ENCODE measurements around the gene GCLM.
"Not testable (repeated sequence)": the region's sequence is repeated elsewhere in the genome, so short reads cannot be mapped to it uniquely, and the experiment has no call there.

The GCLM gene, protein sequence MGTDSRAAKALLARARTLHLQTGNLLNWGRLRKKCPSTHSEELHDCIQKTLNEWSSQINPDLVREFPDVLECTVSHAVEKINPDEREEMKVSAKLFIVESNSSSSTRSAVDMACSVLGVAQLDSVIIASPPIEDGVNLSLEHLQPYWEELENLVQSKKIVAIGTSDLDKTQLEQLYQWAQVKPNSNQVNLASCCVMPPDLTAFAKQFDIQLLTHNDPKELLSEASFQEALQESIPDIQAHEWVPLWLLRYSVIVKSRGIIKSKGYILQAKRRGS

DNA sequence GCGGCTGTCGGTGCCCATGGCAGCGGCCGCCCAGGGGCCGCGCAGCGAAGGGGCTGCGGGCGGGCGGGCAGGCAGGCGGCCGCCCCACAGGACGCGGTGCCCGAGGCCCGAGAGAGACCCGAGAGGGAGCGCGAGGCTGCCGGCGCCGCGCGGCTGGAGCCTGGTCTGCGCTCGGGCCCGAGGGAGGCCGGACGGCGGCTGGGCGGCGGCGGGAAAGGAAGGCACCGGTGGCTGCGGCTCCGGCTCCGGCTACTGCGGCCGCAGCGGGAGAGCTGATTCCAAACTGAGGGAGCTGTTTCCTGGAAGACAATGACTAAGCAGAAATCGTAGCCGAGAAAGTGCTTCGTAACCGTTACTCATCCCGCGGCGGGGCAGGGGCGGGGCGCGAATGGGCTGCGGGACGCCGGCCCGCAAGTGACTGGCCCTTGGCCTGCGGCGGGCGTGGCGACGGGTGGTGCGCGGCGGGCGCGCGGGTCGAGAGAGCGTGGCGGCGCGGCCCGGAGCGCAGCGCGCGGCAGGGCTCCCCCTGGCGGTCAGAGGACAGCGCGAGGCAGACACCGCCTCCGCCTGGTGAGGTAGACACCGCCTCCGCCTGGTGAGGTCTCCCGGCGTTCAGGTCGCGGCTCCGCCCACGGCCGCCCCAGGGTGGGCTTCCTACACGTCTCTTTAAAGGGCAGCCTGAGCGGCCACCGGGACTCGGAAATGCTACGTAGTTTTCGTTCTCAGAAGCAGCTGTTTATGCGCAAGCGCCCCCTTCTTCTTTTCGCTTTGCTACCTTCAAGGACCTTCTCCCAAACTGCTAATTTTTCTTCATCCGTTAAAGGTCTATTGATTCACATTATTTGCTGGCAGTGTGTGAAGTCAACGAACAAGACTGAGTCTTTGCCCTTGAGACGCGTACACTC lies at the start of gene GCLM:
Gene GCLM, minus strand, starts transcription at position 285 of the 905 bp plus-strand sequence. Its CDS starts 267 bp downstream, at position 18.
- peak; percentile 16 to 90 (median 78) for DNase-seq

DNA sequence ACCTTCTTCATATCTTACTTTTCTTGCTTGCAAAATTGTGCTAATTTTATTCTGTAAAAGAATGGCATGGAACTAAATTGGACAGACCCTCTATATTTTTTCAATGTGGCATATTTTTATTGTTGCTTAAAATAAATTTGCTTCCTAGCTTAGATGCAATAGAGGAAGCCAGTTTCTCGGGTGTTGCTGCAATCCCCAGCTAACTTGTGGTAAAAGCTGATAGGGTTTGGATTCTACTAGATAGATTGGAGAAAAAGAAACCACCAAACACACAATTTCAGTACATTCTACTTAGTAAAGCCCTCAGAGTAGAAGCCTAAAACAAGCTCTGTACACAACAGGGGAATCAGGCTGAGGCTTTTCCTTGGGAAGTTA lies 49.5 kb upstream of the GCLM start:
- no peak for DNase-seq

GRCh38 chr1:93958032-93958725 lies 48.9 kb upstream of the GCLM start:
- no peak for DNase-seq

- no peak for DNase-seq
Measured at GRCh38 chr1:93955765-93956164, 46.5 kb upstream of the GCLM start.

DNA sequence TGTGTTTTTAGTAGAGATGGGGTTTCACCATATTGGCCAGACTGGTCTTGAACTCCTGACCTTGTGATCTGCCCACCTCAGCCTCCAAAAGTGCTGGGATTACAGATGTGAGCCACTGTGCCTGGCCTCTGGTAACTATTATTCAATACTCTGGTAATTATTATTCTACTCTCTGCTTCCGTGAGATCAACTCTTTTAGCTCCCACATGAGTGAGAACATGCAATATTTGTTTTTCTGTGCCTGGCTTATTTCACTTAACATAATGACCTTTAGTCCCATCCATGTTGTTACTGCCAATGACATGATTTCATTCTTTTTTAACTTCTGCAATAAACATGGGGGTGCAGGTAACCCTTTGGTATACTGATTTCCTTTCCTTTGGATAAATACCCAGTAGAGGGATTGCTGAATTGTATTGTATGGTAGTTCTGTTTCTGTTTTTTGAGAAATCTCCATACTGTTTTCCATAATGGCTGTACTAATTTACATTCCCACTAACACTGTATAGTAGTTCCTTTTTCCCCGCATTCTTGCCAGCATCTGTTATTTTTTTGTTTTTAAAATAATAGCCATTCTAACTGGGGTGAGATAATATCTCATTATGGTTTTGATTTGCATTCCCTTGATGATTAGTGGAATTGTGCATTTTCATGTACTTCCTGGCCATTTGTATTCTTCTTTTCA lies 37.9 kb upstream of the GCLM start:
- not testable (repeated sequence) for DNase-seq

DNA sequence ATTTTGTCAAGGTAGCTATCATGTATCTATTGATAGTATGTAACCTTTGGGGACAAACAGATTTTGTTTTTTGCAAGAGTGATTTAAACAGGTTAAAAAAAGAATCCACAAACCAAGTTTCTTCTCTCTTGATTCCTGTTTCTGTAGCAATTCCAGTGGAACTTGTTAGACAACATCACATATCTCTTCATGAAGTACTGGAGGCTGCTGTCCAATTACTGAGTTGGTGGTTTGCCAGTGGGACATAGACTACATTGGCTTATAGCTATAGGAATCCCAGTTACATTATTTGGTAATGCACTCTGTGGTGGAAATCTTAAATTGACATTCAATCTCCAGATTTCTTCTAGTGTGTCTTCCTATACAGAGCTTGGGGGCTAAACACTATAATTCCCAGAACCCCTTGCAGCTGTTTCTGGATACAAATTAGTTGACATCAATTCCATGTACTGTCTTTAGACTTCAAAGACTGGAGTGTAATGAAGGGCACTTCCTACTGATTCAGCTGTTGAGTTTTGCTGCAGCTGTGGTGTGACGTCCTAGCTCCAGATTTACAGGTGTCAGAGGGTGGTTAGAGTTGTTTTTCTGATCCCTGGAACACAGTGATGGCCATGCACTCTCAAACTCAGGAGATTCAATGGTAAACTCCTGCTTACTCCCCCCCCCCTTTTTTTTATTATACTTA lies 29.4 kb upstream of the GCLM start:
- no peak for DNase-seq

- DNase-seq: no peak
Measured at GRCh38 chr1:93937997-93938396, 28.8 kb upstream of the GCLM start.

DNA sequence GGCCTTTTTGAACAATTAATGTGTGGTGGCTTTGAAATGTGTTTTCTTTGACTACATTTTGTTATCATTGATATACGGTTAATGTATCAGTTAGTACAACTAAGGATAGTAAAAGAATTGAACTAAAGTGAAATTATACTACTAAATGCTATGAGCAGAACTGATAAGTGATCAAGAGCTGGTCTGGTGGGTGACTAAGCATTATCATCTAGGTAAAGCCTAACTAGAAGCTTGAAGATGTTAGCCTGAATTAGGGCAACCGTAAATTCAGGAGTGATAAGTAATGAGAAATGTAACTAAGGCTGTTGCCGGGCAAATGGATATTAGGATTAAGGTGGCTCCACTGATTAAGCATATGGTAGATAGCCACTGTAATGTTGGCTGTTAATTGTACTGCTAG lies 16.0 kb upstream of the GCLM start:
- no peak for DNase-seq

DNA sequence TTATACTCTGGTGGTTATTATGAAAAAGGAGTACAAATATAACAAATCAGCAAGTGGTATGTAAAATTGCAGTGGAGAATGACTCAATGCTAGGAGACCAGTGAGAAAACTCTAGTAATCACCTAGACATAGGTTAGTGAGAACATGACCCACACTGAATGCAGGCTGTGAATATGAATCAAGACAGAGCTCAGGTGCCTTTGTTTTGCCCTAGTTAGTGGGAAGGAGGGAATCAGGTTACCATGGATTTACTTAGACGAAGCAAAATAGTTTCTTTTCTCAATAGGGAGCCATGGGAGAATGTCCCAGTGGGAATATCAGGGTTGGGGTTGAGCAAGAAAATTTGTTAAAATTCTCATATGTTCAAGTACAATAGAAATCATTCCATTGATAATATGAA lies 10.6 kb upstream of the GCLM start:
- no peak for DNase-seq

- DNase-seq: no peak
Measured at GRCh38 chr1:93917302-93917701, 8.1 kb upstream of the GCLM start.

DNA sequence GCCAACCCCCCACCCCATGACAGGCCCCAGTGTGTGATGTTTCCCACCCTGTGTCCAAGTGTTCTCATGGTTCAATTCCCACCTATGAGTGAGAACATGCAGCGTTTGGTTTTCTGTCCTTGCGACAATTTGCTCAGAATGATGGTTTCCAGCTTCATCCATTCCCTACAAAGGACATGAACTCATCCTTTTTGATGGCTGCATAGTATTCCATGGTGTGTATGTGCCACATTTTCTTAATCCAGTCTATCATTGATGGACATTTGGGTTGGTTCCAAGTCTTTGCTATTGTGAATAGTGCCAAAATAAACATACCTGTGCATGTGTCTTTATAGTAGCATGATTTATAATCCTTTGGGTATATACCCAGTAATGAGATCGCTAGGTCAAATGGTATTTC lies 1.6 kb upstream of the GCLM start:
- DNase-seq: not testable (repeated sequence)

DNA sequence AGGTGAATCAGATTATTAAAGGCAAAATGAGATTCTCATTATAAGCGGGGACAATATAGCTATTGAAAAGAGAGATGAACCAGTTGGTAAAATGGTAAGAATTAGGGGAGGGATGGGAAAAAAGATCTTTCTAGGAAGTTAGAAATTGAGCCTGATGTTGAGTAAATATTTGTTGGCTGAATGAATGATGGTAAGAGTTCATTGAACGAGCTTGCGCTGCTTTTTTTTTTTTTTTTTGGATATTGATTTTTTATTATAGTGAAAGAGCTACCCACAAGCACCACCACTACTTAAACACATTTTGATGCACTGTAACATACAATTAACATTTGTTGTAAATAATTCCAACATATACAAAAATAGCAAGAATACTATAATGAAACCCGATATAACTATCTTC lies 1.1 kb upstream of the GCLM start:
- no peak for DNase-seq

GRCh38 chr1:93908394-93909145 lies 660 bp downstream of the GCLM start:
- DNase-seq: peak in 15 of 56 donors; percentile 2 to 53 (median 23)

DNA sequence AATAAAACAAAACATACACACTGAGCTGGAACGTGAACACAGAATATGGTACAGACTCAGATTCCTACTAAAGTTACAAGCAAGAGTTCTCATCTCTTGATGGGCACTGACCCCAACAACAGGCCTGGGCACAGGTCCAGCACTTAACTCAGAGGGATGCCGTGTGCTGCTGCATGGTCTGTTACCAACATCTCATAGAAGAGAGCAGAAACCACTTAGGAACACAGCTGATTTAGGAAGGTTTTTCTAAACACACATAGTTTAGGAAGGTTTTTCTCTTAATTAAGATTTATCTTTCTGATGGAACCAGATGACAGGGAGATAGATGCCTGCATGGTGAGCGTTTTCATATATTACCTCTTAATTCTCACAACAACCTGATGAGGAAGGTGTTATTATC lies 1.5 kb downstream of the GCLM start:
- DNase-seq: peak in 10 of 56 donors; percentile 0 to 15 (median 2)

DNA sequence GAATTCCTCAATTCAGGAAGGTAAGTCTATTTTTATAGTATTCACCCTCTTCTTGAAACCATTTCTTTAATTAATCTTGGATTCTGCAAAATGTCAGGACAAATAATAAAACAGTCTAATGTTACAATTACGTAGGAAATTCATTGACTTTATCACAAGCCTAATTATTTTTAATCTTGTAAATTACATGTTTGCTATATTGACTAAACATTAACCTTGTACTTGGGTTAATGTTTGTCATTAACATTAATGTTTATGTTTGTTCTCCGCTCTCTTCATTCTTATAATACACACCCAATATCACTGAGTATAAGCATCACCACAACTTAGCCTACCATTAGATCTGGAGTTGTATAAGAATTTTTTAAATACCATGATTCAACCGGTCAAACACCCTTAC lies 2.8 kb downstream of the GCLM start:
- no peak for DNase-seq

- DNase-seq: no peak
Measured at GRCh38 chr1:93905734-93906133, 3.5 kb downstream of the GCLM start.

DNA sequence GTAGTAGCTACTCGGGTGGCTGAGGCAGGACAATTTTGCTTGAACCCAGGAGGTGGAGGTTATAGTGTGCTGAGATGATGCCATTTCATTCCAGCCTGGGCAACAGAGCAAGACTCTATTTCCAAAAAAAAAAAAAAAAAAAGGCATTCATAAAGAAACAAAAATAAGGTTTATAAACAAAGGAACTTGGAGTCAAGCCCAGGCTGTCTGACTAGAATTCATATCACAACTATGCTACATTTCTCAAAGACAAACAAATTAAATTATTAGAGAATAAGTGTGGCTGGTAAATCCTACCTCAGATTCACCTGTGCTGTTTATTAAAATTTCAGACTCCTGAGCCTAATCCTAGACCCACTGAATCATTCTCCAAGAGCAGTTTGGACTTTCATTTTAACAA lies 4.2 kb downstream of the GCLM start:
- no peak for DNase-seq

DNA sequence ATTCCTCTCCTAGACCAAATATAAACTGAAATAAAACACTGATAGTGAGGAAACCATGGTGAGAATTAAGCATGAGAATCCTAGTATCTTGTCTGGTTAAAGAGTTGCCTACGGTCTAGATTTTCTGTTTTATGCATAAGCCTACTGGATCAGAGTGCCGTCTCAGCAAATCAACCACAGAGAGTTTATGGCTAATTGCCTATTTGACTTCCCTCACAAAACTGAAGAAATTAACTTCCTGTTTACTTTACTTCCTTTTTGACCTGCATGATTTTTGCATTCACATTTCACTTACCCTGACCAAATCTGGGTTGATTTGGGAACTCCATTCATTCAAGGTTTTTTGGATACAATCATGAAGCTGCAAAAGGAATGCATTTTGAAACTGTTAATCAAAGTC lies 5.0 kb downstream of the GCLM start:
- no peak for DNase-seq

GRCh38 chr1:93900723-93901504 lies 8.3 kb downstream of the GCLM start:
- DNase-seq: no peak

All from amygdala (tissue), 56 donors.